Gastroesophageal sphincter (tissue), 3 donors: Measurements from ENCODE around the gene ALG12.

Experiments used
- CTCF ChIP-seq, 4 experiments: fragments of 200-600 bp in 2 of 4; fragments of 450-650 bp in 2 of 4; sonication (generic) in 1 of 4; IDR thresholded peaks; one replicate each; pipeline ENCODE4 v1.5.1; 2017 to 2019; ENCODE audit warnings: antibody characterized with exemption in 4 of 4, mild to moderate bottlenecking in 2 of 4, moderate library complexity in 2 of 4
- EP300 ChIP-seq: sonication (generic); formaldehyde crosslinking; IDR thresholded peaks from one replicate; pipeline ENCODE4 v1.6.1; 2017; ENCODE audit warnings: antibody characterized with exemption, mild to moderate bottlenecking
- POLR2A ChIP-seq, 2 donors: fragments of 450-650 bp; IDR thresholded peaks; one replicate each; pipeline ENCODE4 v1.6.1; 2017; ENCODE audit warnings: antibody characterized with exemption in 2 of 2, mild to moderate bottlenecking in 2 of 2, moderate library complexity in 1 of 2

GRCh38 chr22:49869086-49869830, 49.0 kb downstream of the ALG12 start:
- TF ChIP-seq CTCF (IDR thresholded peaks at IDR 0.05) (no peak), POLR2A (IDR thresholded peaks at IDR 0.05) (no peak), EP300 (no peak)
